Measurements from ENCODE around the gene ZFHX2. TPM values are rescaled to one million over a fixed set of nuclear protein-coding genes. Genes with fewer than 3 reads are reported as not detected.

The ZFHX2 gene
- polyA plus RNA-seq, 1 donor from 2014 or later, result 0.72 TPM

DNA sequence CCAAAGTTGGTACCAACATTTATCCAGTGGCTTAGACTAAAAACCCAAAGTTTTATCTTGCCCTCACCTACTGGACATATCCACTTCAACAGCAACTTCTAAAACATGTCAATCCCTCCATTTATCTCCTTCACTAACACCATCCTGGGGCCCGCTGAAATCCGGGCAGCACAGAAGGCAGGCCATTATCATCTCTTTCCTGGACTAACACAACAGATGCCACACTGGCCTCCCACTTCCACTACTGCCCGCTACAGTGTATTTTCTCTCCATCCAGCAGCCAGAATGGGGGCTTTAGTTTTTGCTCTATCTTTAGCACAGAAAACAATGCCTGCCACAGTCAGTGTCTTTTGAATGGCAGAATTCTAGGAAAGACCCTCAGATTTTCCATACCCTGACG, 15.6 kb downstream of the ZFHX2 start:
- Histone ChIP-seq H3K4me2 (ENCODE audit: low read length) (no peak overlapping the region), H3K36me3 (ENCODE audit: insufficient read depth, low read length) (no peaks in the 10 kb centered on the region), H3K27me3 (ENCODE audit: insufficient read depth, low read depth, low read length) (no peaks in the 10 kb centered on the region), H3K4me3 (ENCODE audit: low read length) (no peak overlapping the region), H4K20me1 (ENCODE audit: insufficient read depth) (no peaks in the 10 kb centered on the region), H2AFZ (ENCODE audit: low read depth, low read length) (no peak overlapping the region), H3K9ac (ENCODE audit: low read length) (no peak overlapping the region), H3K79me2 (replicated peaks; ENCODE audit: insufficient read depth, low read length) (no peaks in the 10 kb centered on the region), H3K9me2 (ENCODE audit: insufficient read depth, low read length) (no peaks in the 10 kb centered on the region), H3K27ac (ENCODE audit: low read length) (no peak overlapping the region), H3K9me3 (ENCODE audit: low read length) (no peaks in the 10 kb centered on the region), H3F3A (ENCODE audit: insufficient read depth, low read length, poor library complexity, severe bottlenecking) (no peaks in the 10 kb centered on the region)
- TF ChIP-seq POLR2AphosphoS5 (IDR thresholded peaks at IDR 0.05), result no peak
- TF ChIP-seq EP300 (conservative IDR thresholded peaks at IDR 0.05; ENCODE audit: poor library complexity, severe bottlenecking), result no peak
- no peak for TF ChIP-seq SMC3 (conservative IDR thresholded peaks at IDR 0.05; ENCODE audit: poor library complexity)
- no peak for TF ChIP-seq EZH2 (IDR thresholded peaks at IDR 0.05; ENCODE audit: borderline replicate concordance, insufficient read depth, low read length, poor library complexity, severe bottlenecking)
- TF ChIP-seq, protein P1, sequence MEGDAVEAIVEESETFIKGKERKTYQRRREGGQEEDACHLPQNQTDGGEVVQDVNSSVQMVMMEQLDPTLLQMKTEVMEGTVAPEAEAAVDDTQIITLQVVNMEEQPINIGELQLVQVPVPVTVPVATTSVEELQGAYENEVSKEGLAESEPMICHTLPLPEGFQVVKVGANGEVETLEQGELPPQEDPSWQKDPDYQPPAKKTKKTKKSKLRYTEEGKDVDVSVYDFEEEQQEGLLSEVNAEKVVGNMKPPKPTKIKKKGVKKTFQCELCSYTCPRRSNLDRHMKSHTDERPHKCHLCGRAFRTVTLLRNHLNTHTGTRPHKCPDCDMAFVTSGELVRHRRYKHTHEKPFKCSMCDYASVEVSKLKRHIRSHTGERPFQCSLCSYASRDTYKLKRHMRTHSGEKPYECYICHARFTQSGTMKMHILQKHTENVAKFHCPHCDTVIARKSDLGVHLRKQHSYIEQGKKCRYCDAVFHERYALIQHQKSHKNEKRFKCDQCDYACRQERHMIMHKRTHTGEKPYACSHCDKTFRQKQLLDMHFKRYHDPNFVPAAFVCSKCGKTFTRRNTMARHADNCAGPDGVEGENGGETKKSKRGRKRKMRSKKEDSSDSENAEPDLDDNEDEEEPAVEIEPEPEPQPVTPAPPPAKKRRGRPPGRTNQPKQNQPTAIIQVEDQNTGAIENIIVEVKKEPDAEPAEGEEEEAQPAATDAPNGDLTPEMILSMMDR (IDR thresholded peaks at IDR 0.05; ENCODE audit: poor library complexity, severe bottlenecking), result no peak
- TF ChIP-seq MXI1 (conservative IDR thresholded peaks at IDR 0.05; ENCODE audit: poor library complexity, severe bottlenecking), result no peak
- no peak for TF ChIP-seq RAD21 (conservative IDR thresholded peaks at IDR 0.05)
- TF ChIP-seq TAF1 (IDR thresholded peaks at IDR 0.05; ENCODE audit: low read depth), result no peak
- TF ChIP-seq, protein P2, sequence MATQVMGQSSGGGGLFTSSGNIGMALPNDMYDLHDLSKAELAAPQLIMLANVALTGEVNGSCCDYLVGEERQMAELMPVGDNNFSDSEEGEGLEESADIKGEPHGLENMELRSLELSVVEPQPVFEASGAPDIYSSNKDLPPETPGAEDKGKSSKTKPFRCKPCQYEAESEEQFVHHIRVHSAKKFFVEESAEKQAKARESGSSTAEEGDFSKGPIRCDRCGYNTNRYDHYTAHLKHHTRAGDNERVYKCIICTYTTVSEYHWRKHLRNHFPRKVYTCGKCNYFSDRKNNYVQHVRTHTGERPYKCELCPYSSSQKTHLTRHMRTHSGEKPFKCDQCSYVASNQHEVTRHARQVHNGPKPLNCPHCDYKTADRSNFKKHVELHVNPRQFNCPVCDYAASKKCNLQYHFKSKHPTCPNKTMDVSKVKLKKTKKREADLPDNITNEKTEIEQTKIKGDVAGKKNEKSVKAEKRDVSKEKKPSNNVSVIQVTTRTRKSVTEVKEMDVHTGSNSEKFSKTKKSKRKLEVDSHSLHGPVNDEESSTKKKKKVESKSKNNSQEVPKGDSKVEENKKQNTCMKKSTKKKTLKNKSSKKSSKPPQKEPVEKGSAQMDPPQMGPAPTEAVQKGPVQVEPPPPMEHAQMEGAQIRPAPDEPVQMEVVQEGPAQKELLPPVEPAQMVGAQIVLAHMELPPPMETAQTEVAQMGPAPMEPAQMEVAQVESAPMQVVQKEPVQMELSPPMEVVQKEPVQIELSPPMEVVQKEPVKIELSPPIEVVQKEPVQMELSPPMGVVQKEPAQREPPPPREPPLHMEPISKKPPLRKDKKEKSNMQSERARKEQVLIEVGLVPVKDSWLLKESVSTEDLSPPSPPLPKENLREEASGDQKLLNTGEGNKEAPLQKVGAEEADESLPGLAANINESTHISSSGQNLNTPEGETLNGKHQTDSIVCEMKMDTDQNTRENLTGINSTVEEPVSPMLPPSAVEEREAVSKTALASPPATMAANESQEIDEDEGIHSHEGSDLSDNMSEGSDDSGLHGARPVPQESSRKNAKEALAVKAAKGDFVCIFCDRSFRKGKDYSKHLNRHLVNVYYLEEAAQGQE (IDR thresholded peaks at IDR 0.05; ENCODE audit: borderline replicate concordance), result no peak

DNA sequence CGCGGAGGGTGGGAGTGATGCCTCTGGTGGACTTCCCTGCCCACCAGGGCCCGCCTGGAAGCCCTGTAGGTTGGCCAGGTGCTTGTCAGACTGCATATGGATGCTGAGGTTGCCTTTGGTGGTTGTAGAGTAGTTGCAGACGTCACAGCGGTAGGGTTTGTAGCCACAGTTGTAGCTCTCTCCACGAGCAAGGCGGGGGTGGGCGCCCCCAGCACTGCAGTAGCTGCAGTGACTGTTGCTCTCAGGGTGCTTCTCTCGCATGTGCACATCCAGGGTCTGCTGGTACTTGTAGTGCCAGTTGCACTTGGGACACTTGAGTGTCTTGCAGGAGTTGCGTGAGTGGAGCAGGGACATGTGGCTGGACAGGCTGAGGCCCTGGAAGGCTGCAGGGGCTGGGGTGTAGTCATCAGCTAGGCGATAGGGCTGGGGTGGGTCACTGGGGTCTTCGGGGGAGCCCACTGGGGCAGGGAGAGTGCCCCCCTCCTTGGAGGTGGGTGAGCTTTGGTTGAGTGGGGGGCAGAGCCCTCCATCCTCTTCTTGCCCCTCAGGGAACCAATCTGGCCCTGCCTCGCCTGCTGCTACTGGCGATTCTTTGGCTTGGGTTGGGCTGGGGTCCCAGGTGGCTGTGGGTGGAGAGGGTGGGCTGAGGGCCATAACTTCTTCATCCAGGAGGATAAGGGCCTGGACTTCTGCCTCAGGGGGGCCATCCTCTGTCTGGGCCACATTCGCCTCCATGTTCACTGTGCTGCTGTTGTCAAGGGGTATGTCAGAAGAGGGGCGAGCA, 17.7 kb downstream of the ZFHX2 start:
- no peaks in the 10 kb centered on the region for H3K9me2 ChIP-seq (ENCODE audit: insufficient read depth, low read length)
- no peak overlapping the region for H3K4me2 ChIP-seq (ENCODE audit: low read length)
- no peak overlapping the region for H3K9ac ChIP-seq (ENCODE audit: low read length)
- no peaks in the 10 kb centered on the region for H3K9me3 ChIP-seq (ENCODE audit: low read length)
- H3K27ac ChIP-seq (ENCODE audit: low read length), result no peak overlapping the region
- no peak for TF ChIP-seq POLR2AphosphoS5 (IDR thresholded peaks at IDR 0.05)
- H3K27me3 ChIP-seq (ENCODE audit: insufficient read depth, low read depth, low read length), result no peaks in the 10 kb centered on the region
- no peak overlapping the region for H2AFZ ChIP-seq (ENCODE audit: low read depth, low read length)
- no peaks in the 10 kb centered on the region for H3K36me3 ChIP-seq (ENCODE audit: insufficient read depth, low read length)
- no peaks in the 10 kb centered on the region for H3K79me2 ChIP-seq (replicated peaks; ENCODE audit: insufficient read depth, low read length)
- H3F3A ChIP-seq (ENCODE audit: insufficient read depth, low read length, poor library complexity, severe bottlenecking), result no peaks in the 10 kb centered on the region
- no peak overlapping the region for H3K4me3 ChIP-seq (ENCODE audit: low read length)
- H4K20me1 ChIP-seq (ENCODE audit: insufficient read depth), result no peaks in the 10 kb centered on the region
